HG03439 (cell line): ENCODE results near the gene PCDHA2.
"Not testable (repeated sequence)": the region's sequence is repeated elsewhere in the genome, so short reads cannot be mapped to it uniquely, and the experiment has no call there.

Experiments
- ATAC-seq: cut with Tn5 transposase; IDR thresholded peaks from one replicate; pipeline ENCODE4 v1.9.1; 2021; ENCODE audit warnings: mild to moderate bottlenecking, moderate library complexity; ENCODE audit not compliant: unreplicated experiment

PCDHA2 gene

DNA sequence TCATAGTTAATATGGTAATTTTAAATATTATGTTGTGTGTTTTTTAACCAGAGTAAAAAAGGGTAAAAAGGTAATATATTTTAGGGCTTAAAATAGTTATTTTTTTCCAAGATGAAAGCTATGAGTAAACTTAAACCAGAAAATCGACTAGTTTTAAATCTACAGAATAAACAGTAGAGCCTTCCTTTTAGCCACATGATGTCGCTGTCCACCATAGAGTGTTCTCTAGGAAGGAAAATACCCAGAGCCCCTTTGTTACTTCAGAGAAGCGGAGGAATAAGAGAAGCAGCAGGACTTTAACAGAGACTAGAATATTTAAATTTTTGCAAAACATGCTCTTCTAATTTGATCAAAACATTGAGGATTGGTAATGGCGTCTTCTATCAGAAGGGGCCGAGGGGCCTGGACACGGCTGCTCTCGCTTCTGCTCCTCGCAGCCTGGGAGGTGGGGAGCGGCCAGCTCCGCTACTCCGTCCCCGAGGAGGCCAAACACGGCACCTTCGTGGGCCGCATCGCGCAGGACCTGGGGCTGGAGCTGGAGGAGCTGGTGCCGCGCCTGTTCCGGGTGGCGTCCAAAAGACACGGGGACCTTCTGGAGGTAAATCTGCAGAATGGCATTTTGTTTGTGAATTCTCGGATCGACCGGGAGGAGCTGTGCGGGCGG lies at the start of gene PCDHA2:
Gene PCDHA2, plus strand, starts transcription at position 258 of the 664 bp plus-strand sequence.
- no peak for ATAC-seq

DNA sequence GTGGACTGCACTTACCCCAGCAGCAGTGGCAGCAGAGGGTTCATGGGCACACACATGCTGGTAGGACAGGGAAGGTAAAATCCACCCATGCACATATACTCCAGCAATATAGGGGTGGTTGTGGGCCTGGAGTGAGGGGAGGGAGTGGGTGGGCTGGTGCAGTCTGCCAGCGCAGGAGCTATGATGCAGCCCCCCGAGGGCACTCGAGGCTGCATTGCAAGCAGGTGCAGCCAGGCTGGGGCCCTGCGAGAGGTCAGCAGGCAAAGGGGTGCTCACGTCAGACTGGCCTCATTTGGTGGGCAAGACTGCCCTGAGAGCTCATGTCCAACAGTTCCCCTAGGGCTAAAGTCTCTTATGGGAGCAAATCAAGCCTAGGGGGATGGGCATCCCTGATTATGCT lies 41.1 kb upstream of the PCDHA2 start:
- ATAC-seq: no peak

DNA sequence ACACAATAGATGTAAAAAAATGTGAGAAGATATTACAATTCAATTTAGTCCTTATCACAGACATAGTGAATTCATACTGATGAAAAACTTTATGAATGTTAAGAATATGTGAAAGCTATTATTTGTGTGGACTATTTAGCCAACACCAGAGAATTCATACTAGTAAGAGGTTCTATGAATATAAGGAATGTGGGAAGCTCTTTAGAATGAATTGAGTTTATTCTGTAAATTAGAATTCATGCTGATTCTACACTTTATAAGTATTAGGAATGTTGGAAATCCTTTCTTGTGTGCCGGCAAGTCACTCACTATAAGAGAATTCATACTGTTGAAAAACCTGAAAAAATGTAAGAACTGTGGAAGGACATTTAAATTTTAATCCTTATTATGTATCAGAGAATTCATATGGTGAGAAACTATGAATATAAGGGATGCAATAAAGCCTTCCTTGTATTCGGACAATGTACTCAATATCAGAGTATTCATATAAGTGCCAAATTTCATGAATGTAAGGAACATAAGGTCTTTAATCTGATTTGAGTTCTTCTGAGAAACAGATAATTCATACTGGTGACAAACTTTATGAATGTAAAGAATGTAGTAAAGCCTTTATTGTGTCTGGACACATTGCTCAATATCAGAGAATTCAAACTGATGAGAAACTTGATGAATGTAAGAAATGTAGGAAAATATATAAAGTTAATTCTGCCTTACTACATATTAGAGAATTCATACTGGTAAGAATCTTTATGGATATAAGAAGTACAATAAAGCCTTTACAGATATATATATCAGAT lies 30.3 kb upstream of the PCDHA2 start:
- no peak for ATAC-seq

DNA sequence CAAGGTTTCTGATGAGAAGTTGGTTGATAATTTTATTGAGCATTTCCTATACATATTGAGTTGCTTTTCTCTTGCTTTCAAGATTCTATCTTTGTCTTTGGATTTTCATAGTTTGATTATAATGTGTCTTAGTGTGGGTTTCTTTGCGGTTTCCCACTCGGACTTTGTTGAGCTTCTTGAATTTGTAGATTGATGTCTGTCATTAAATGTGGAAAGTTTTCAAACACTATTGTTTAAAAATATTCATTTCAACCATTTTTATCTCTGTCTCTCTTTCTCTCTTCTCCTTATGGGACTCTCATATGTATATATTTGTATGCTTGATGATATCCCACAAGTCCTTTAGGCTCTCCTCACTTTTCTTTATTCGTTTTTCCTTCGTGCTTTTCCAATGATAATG lies 27.2 kb upstream of the PCDHA2 start:
- ATAC-seq: no peak

DNA sequence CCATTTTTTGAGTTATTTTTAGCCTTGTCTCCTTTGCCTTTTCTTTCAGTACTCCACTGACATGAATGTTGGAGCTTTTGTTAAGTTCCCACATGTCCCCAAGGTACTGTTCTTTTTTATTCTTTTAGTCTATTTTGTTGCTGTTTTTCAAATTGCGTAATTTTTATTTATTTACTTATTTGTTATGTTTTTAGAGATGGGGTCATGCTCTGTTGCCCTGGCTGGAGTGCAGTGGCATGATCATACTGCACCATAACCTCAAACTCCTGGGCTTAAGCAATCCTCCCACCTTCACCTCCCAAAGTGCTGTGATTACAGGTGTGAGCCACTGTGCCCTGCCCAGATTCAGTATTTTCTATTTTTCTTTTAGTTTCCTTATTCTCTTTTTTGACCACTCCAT lies 14.1 kb upstream of the PCDHA2 start:
- ATAC-seq: no peak

DNA sequence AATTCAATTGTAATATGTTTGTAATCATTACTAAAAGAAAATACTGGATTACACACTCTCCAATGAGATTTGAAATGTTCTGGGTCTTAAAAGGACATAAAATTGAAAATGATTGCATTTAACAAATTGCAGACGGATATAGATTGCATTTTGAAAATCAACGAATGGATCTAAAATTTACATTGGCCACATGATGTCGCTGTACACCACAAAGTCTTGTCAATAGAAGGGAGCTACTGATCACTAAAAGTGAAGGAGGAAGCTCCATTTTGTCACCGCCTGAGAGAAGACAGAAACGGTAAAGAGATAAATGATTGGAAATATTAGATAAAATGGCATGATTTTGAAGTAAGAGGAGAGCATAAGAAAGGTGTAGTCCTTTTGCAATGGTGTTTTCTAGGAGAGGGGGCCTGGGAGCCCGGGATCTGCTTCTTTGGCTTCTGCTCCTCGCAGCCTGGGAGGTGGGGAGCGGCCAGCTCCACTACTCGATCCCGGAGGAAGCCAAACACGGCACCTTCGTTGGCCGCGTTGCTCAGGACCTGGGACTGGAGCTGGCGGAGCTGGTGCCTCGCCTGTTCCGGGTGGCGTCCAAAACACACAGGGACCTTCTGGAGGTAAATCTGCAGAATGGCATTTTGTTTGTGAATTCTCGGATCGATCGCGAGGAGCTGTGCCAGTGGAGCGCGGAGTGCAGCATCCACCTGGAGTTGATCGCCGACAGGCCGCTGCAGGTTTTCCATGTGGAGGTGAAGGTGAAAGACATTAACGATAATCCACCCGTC lies 8.6 kb upstream of the PCDHA2 start, which contains the start of gene PCDHA1:
Gene PCDHA1, plus strand, starts transcription at position 236 of the 782 bp plus-strand sequence.
- ATAC-seq: no peak

DNA sequence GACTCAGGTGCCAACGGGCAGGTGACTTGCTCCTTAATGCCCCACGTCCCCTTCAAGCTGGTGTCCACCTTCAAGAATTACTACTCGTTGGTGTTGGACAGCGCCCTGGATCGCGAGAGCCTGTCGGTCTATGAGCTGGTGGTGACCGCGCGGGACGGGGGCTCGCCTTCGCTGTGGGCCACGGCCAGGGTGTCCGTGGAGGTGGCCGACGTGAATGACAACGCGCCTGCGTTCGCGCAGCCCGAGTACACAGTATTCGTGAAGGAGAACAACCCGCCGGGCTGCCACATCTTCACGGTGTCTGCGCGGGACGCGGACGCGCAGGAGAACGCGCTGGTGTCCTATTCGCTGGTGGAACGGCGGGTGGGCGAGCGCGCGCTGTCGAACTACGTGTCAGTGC lies 7.2 kb upstream of the PCDHA2 start:
- not testable (repeated sequence) for ATAC-seq

DNA sequence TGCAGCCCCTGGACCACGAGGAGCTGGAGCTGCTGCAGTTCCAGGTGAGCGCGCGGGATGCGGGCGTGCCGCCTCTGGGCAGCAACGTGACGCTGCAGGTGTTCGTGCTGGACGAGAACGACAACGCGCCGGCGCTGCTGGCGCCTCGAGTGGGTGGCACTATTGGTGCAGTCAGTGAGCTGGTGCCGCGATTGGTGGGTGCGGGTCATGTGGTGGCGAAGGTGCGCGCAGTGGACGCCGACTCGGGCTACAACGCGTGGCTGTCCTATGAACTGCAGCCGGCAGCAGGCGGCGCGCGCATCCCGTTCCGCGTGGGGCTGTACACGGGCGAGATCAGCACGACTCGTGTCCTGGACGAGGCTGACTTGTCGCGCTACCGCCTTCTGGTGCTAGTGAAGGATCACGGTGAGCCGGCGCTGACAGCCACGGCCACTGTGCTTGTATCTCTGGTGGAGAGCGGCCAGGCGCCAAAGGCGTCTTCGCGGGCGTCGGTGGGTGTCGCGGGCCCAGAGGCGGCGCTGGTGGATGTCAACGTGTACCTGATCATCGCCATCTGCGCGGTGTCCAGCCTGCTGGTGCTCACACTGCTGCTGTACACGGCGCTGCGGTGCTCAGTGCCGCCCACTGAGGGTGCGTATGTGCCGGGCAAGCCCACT lies 6.7 kb upstream of the PCDHA2 start:
- not testable (repeated sequence) for ATAC-seq

DNA sequence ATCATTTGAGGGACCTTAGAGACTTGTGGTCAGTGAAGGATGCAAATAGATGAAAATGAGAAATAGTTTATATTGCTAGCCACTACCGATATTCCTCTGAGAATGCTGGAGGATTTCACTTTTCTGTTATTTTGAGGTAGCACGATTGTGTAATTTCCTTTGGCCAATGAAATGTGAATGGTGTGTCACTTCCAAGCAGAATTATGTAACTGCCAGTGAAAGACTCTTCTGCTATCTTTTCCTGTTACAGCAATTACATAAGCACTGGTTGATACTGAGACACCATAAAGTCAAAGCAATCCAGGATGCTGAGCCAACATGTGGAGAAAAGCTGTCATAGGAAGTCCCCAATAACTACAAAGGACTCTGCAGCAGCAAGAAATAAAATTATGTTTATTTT lies 3.6 kb upstream of the PCDHA2 start:
- no peak for ATAC-seq

DNA sequence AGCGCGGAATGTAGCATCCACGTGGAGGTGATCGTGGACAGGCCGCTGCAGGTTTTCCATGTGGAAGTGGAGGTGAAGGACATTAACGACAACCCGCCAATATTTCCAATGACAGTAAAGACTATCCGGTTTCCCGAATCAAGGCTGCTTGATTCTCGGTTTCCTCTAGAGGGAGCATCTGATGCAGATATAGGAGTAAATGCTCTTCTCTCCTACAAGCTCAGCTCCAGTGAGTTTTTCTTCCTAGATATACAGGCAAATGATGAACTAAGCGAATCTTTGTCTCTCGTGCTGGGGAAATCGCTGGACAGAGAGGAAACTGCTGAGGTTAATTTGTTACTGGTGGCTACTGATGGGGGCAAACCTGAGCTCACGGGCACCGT lies 598 bp downstream of the PCDHA2 start:
- no peak for ATAC-seq

DNA sequence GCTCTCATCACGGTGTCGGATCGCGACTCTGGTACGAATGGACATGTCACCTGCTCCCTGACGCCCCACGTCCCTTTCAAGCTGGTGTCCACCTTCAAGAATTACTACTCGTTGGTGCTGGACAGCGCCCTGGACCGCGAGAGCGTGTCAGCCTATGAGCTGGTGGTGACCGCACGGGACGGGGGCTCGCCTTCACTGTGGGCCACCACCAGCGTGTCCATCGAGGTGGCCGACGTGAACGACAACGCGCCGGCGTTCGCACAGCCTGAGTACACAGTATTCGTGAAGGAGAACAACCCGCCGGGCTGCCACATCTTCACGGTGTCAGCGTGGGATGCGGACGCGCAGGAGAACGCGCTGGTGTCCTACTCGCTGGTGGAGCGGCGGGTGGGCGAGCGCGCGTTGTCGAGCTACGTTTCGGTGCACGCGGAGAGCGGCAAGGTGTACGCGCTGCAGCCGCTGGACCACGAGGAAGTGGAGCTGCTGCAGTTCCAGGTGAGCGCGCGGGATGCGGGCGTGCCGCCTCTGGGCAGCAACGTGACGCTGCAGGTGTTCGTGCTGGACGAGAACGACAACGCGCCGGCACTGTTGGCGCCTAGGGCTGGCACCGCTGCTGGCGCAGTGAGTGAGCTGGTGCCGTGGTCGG lies 1.5 kb downstream of the PCDHA2 start:
- ATAC-seq: not testable (repeated sequence)

DNA sequence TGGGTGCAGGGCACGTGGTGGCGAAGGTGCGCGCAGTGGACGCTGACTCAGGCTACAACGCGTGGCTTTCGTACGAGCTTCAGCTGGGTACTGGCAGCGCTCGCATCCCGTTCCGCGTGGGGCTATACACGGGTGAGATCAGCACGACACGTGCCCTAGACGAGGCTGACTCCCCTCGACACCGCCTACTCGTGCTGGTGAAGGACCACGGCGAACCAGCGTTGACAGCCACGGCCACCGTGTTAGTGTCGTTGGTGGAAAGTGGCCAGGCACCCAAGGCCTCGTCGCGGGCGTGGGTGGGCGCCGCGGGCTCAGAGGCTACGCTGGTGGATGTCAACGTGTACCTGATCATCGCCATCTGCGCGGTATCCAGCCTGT lies 2.1 kb downstream of the PCDHA2 start:
- no peak for ATAC-seq

DNA sequence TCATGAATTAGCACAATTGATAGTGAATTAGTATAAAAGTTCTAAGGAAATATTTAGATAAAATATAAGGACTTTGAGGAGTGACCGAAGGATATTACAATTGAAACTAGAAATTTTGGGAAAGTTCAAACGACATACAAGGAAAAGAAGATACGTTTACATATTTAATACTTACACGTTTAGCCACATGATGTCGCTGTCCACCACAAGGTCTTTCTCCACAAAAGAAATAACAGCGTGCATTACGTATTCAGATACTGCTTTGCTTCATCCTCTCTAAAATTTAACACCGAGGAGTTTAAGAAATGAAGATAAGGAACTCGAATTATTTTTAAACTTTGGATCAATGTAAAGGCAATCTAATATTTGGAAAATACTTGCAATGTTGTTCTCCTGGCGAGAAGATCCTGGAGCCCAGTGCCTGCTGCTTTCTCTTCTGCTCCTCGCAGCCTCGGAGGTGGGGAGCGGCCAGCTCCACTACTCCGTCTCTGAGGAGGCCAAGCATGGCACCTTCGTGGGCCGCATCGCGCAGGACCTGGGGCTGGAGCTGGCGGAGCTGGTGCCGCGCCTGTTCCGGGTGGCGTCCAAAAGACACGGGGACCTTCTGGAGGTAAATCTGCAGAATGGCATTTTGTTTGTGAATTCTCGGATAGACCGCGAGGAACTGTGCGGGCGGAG lies 6.3 kb downstream of the PCDHA2 start, which contains the start of gene PCDHA3:
Gene PCDHA3, plus strand, starts transcription at position 242 of the 678 bp plus-strand sequence.
- no peak for ATAC-seq

DNA sequence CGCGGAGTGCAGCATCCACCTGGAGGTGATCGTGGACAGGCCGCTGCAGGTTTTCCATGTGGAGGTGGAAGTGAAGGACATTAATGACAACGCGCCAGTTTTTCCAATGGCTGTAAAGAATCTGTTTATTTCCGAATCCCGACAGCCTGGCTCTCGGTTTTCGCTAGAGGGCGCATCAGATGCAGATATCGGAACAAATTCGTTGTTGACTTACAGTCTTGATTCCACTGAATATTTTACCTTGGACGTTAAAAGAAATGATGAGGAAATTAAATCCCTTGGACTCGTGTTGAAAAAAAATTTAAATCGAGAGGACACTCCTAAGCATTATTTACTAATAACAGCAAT lies 6.8 kb downstream of the PCDHA2 start:
- no peak for ATAC-seq

DNA sequence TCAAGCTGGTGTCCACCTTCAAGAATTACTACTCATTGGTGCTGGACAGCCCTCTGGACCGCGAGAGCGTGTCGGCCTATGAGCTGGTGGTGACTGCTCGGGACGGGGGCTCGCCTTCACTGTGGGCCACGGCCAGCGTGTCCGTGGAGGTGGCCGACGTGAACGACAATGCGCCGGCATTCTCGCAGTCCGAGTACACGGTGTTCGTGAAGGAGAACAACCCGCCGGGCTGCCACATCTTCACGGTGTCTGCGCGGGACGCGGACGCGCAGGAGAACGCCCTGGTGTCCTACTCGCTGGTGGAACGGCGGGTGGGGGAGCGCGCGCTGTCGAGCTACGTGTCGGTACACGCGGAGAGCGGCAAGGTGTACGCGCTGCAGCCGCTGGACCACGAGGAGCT lies 7.7 kb downstream of the PCDHA2 start:
- not testable (repeated sequence) for ATAC-seq

DNA sequence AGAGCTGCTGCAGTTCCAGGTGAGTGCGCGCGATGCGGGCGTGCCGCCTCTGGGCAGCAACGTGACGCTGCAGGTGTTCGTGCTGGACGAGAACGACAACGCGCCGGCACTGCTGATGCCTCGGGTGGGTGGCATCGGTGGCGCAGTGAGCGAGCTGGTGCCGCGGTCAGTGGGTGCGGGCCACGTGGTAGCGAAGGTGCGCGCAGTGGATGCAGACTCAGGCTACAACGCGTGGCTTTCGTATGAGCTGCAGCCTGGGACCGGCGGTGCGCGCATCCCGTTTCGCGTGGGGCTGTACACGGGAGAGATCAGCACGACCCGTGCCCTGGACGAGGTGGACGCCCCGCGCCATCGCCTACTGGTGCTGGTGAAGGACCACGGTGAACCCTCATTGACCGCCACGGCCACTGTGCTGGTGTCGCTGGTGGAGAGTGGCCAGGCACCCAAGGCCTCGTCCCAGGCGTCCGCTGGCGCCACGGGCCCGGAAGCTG lies 8.2 kb downstream of the PCDHA2 start:
- ATAC-seq: no peak

DNA sequence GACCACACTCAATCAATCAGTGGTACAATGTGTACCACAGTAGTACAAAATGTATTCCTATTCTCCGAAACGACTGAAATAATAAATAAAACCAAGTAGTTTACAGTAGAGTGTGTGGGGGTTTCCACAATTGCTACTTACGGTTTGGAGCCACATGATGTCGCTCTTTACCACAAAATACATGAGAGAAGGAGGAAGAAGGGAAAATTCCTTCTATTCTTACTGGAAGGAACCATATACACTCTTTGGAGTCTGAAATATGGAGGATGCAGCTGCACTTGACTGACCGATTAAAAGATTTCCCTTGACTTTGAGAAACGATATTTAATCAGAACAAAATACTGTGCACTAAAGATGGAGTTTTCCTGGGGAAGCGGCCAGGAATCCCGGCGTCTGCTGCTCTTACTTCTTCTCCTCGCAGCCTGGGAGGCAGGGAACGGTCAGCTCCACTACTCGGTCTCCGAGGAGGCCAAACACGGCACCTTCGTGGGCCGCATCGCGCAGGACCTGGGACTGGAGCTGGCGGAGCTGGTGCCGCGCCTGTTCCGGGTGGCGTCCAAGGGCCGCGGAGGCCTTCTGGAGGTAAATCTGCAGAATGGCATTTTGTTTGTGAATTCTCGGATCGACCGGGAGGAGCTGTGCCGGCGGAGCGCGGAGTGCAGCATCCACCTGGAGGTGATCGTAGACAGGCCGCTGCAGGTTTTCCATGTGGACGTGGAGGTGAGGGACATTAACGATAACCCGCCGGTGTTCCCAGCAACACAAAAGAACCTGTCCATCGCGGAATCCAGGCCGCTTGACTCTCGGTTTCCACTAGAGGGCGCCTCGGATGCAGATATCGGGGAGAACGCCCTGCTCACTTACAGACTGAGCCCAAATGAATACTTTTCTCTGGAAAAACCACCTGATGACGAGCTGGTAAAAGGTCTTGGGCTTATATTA lies 12.5 kb downstream of the PCDHA2 start, which contains the start of gene PCDHA4:
Gene PCDHA4, plus strand, starts transcription at position 235 of the 942 bp plus-strand sequence.
- no peak for ATAC-seq

DNA sequence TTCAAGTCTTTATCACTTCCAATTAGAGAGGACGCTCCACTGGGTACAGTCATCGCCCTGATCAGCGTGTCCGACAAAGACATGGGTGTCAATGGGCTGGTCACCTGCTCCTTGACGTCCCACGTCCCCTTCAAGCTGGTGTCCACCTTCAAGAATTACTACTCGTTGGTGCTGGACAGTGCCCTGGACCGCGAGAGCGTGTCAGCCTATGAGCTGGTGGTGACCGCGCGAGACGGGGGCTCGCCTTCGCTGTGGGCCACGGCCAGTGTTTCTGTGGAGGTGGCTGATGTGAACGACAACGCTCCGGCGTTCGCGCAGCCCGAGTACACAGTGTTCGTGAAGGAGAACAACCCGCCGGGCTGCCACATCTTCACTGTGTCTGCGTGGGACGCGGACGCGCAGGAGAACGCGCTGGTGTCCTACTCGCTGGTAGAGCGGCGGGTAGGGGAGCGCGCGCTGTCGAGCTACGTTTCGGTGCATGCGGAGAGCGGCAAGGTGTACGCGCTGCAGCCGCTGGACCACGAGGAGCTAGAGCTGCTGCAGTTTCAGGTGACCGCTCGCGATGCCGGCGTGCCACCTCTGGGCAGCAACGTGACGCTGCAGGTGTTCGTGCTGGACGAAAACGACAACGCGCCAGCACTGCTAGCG lies 13.7 kb downstream of the PCDHA2 start:
- ATAC-seq: not testable (repeated sequence)
